Neuronal stem cell (in vitro differentiated cells): Measurements from ENCODE around the gene ZNF853.

Experiments used
- DNase-seq: peaks from one replicate; pipeline ENCODE4 v3.0.0-alpha.2; 2013; ENCODE audit warnings: low spot score
- H2AFZ ChIP-seq: one replicate; pipeline ENCODE4 v1.6.1; 2013; ENCODE audit warnings: mild to moderate bottlenecking, low read length, inconsistent platforms
- H2AK5ac ChIP-seq: 2 replicates; pipeline ENCODE4 v1.6.1; 2013; ENCODE audit warnings: low read depth, mild to moderate bottlenecking, inconsistent platforms, low read length, moderate library complexity, mixed read lengths
- H2BK120ac ChIP-seq: 2 replicates; pipeline ENCODE4 v1.6.1; 2013; ENCODE audit warnings: low read depth, mild to moderate bottlenecking, inconsistent platforms, low read length, moderate library complexity, mixed read lengths
- H2BK12ac ChIP-seq: one replicate; pipeline ENCODE4 v1.6.1; 2013; ENCODE audit warnings: low read length, inconsistent platforms
- H2BK15ac ChIP-seq: 2 replicates; pipeline ENCODE4 v1.6.1; 2013; ENCODE audit warnings: mild to moderate bottlenecking, low read length, inconsistent platforms, mixed read lengths
- H2BK5ac ChIP-seq: one replicate; pipeline ENCODE4 v1.6.1; 2013; ENCODE audit warnings: inconsistent platforms, mild to moderate bottlenecking, low read length, moderate library complexity
- H3K14ac ChIP-seq: one replicate; pipeline ENCODE4 v1.6.1; 2013; ENCODE audit warnings: low read length, inconsistent platforms
- H3K18ac ChIP-seq: 2 replicates; pipeline ENCODE4 v1.6.1; 2013; ENCODE audit warnings: low read length, inconsistent platforms
- H3K23ac ChIP-seq: 2 replicates; pipeline ENCODE4 v1.6.1; 2013; ENCODE audit warnings: low read depth, mild to moderate bottlenecking, mixed read lengths, low read length, inconsistent platforms; ENCODE audit not compliant: poor library complexity
- H3K27ac ChIP-seq: replicated peaks from 3 replicates; pipeline ENCODE4 v1.5.1; 2013; ENCODE audit warnings: low read length, inconsistent platforms
- H3K27me3 ChIP-seq, 3 experiments: 2 replicates each; pipeline ENCODE4 v1.6.1; 2013; ENCODE audit warnings: low read length in 3 of 3, mild to moderate bottlenecking in 2 of 3, inconsistent platforms in 1 of 3, low read depth in 1 of 3, mixed read lengths in 1 of 3, moderate library complexity in 1 of 3; ENCODE audit not compliant: control insufficient read depth in 3 of 3, insufficient read depth in 3 of 3
- H3K36me3 ChIP-seq, 2 donors: replicated peaks in 1 of 2; 2 replicates each; pipeline ENCODE4 v1.6.1; 2013; ENCODE audit warnings: low read length in 2 of 2; ENCODE audit not compliant: control insufficient read depth in 2 of 2, insufficient read depth in 2 of 2
- H3K4ac ChIP-seq: 2 replicates; pipeline ENCODE4 v1.6.1; 2013; ENCODE audit warnings: inconsistent platforms, mild to moderate bottlenecking, low read length, moderate library complexity
- H3K4me1 ChIP-seq, 2 donors: 1 replicate in 1 of 2; 2 replicates in 1 of 2; pipeline ENCODE4 v1.6.1; 2013; ENCODE audit warnings: low read length in 2 of 2, low read depth in 1 of 2; ENCODE audit not compliant: control insufficient read depth in 2 of 2, insufficient read depth in 1 of 2
- H3K4me2 ChIP-seq: one replicate; pipeline ENCODE4 v1.6.1; 2013; ENCODE audit warnings: mild to moderate bottlenecking, low read length, inconsistent platforms; ENCODE audit not compliant: insufficient read depth, poor library complexity, severe bottlenecking
- H3K4me3 ChIP-seq, 2 donors: 2 replicates each; pipeline ENCODE4 v1.5.1; 2013; ENCODE audit warnings: low read length in 2 of 2, mild to moderate bottlenecking in 2 of 2, inconsistent platforms in 1 of 2, moderate library complexity in 1 of 2
- H3K79me1 ChIP-seq: one replicate; pipeline ENCODE4 v1.6.1; 2013; ENCODE audit warnings: low read depth, mild to moderate bottlenecking, inconsistent platforms, low read length, moderate library complexity
- H3K9ac ChIP-seq: one replicate; pipeline ENCODE4 v1.6.1; 2013; ENCODE audit warnings: mild to moderate bottlenecking, low read depth, low read length, inconsistent platforms; ENCODE audit not compliant: poor library complexity
- H3K9me3 ChIP-seq, 2 donors: replicated peaks in 1 of 2; 2 replicates each; pipeline versions ENCODE3 to v1.6.1; 2013; ENCODE audit warnings: low read length in 2 of 2, mild to moderate bottlenecking in 2 of 2, inconsistent platforms in 1 of 2, low read depth in 1 of 2, mixed read lengths in 1 of 2, moderate library complexity in 1 of 2; ENCODE audit not compliant: control insufficient read depth in 2 of 2, insufficient read depth in 1 of 2
- H4K8ac ChIP-seq: one replicate; pipeline ENCODE4 v1.6.1; 2013; ENCODE audit warnings: low read depth, mild to moderate bottlenecking, inconsistent platforms, low read length, moderate library complexity
- H4K91ac ChIP-seq: one replicate; pipeline ENCODE4 v1.6.1; 2013; ENCODE audit warnings: low read length, low read depth, mild to moderate bottlenecking, inconsistent platforms; ENCODE audit not compliant: poor library complexity
- WGBS, 2 donors: extraction: QIAGEN DNeasy Blood & Tissue Kit; methylation state at CpG; one replicate each; pipeline ENCODE4 v1.1.7; 2013; ENCODE audit warnings: missing lambda C conversion rate in 2 of 2, mixed read lengths in 1 of 2; ENCODE audit not compliant: insufficient read length in 2 of 2, insufficient replicate concordance in 1 of 2; ENCODE audit errors: extremely low coverage in 2 of 2; 5-methylcytosine and 5-hydroxymethylcytosine counted together

Gene ZNF853

DNA sequence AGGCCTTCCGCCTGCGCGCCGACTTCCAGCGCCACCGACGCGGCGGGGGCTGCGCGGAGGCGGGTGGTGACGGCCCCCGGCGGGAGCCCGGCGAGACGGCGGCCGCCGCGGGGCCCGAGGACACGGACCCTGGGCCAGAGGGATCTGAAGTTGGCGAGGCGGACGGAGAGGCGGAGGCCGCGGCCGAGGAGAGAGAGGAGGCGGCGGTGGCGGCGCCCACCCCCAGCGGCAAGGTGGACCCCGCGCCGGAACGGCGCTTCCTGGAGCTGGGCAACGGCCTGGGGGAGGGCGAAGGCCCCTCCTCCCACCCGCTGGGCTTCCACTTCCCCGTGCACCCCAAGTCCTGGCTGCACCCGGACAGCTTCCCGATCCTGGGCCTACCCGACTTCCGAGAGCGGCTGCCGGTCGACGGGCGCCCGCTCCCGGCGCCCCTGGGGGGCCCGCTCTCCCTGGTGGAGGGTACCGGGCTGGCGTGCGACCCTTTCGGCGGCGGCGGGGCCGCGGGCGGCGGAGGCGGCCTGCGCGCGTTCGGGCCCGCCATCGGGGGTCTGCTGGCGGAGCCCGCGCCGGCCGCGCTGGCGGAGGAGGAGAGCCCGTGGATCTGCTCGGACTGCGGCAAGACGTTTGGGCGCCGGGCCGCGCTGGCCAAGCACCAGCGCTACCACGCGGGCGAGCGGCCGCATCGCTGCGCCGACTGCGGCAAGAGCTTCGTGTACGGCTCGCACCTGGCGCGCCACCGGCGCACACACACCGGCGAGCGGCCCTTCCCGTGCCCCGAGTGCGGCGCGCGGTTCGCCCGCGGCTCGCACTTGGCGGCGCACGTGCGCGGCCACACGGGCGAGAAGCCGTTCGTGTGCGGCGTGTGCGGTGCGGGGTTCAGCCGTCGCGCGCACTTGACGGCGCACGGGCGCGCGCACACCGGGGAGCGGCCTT lies 37.9 kb downstream of the ZNF853 start:
- no peak overlapping the region for H2BK120ac ChIP-seq
- no peaks in the 10 kb centered on the region for H3K27me3 ChIP-seq
- H3K4me3 ChIP-seq: no peak overlapping the region
- H3K4me2 ChIP-seq: no peak overlapping the region
- no peak overlapping the region for H3K4ac ChIP-seq
- peaks cover 26 to 36% of the 10 kb centered on the region in 2 donors for H3K9me3 ChIP-seq
- no peak overlapping the region for H4K8ac ChIP-seq
- H2BK5ac ChIP-seq: peak overlapping the region; percentile 13
- no peak overlapping the region for H2AK5ac ChIP-seq
- no peak overlapping the region for H3K23ac ChIP-seq
- WGBS, 2 donors: no CpG with 5 or more reads among the region's 146 CpGs
- H4K91ac ChIP-seq: no peak overlapping the region
- no peak overlapping the region for H3K14ac ChIP-seq
- no peak overlapping the region for H3K18ac ChIP-seq
- H2BK15ac ChIP-seq: no peak overlapping the region
- H3K9ac ChIP-seq: no peak overlapping the region
- H3K36me3 ChIP-seq: peaks cover 41 to 61% of the 10 kb centered on the region in 2 donors
- no peak for DNase-seq
- no peak overlapping the region for H2BK12ac ChIP-seq
- H3K79me1 ChIP-seq: peaks cover 11% of the 10 kb centered on the region
- H3K27ac ChIP-seq: no peak overlapping the region
- no peaks in the 10 kb centered on the region for H3K4me1 ChIP-seq
- H2AFZ ChIP-seq: no peak overlapping the region

DNA sequence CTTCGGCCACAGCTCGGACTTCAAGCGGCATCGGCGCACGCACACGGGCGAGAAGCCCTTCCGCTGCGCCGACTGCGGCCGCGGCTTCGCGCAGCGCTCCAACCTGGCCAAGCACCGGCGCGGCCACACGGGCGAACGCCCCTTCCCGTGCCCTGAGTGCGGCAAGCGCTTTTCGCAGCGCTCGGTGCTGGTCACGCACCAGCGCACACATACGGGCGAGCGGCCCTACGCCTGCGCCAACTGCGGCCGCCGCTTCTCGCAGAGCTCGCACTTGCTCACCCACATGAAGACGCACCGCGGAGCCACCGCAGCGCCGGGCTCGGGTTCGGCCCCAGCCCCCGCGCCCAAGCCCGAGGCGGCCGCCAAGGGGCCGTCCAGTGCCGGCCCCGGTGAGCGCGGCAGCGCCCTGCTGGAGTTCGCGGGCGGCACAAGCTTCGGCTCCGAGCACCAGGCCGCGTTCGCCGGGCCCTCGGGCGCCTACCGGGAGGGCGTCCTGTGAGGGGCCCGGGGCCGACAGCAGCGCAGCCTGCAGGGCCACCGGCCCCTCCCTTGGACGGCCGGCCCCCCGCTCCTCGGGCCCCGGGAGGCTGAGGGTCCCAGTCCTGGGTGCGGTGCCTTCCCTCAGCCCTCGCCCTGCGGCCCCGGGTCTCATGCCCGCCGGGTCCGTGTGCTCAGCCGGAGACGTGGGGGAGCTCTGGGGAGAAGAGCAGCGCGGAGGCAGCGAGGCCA lies 38.9 kb downstream of the ZNF853 start:
- peak overlapping the region; percentile 58 for H2BK12ac ChIP-seq
- no peaks in the 10 kb centered on the region for H3K27me3 ChIP-seq
- H2BK5ac ChIP-seq: peak overlapping the region; percentile 13
- H2AK5ac ChIP-seq: no peak overlapping the region
- H3K4me1 ChIP-seq: peaks cover 2 to 7% of the 10 kb centered on the region in 2 donors
- H3K27ac ChIP-seq: no peak overlapping the region
- H3K36me3 ChIP-seq: peaks cover 38 to 51% of the 10 kb centered on the region in 2 donors
- WGBS, 2 donors: no CpG with 5 or more reads among the region's 94 CpGs
- DNase-seq: no peak
- peaks cover 26 to 36% of the 10 kb centered on the region in 2 donors for H3K9me3 ChIP-seq
- H3K4ac ChIP-seq: no peak overlapping the region
- no peak overlapping the region for H2BK120ac ChIP-seq
- H3K18ac ChIP-seq: no peak overlapping the region
- H3K9ac ChIP-seq: no peak overlapping the region
- no peak overlapping the region for H4K91ac ChIP-seq
- H2BK15ac ChIP-seq: no peak overlapping the region
- no peak overlapping the region for H4K8ac ChIP-seq
- no peak overlapping the region for H2AFZ ChIP-seq
- H3K23ac ChIP-seq: no peak overlapping the region
- H3K14ac ChIP-seq: no peak overlapping the region
- H3K4me2 ChIP-seq: no peak overlapping the region
- H3K4me3 ChIP-seq: no peak overlapping the region
- H3K79me1 ChIP-seq: peaks cover 8% of the 10 kb centered on the region

DNA sequence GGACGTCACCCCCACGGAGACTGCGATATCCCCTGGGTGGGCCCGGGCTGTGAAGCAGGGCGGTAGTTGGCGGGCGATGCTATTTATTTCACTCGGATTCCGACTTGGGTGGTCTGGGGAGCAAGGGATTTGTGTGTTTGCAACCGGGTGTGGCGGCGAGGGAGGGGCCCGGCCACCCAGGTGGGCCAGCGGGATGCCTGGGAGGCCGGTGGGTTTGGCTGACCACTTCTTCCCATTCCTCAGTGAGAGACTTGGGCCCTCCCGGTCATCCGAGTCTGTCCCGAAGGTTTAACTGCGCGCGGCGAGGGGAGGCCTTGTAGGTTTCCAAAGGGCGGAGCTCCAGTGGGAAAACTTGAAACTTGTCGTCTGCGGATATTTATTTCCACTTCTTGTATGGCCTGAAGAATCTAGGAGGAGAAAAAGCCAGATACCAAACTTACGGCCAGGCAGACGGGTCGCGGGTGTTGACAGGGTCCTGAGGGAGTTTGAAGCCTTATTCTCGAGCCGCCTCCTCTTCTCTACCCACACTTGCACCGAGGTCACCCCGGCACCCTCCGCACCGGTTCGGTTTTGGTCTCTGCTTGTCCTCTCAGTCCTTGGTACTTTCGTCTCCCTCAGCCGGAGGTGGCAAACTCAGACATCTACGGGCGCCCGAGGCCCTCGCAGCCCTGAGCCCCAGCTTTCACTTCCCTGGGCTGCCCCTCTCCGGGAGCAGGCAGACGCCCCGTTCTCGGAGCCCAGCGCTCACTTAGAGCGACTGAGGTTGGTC lies 39.6 kb downstream of the ZNF853 start:
- H3K9me3 ChIP-seq: peaks cover 26 to 32% of the 10 kb centered on the region in 2 donors
- no peak for DNase-seq
- H3K9ac ChIP-seq: no peak overlapping the region
- H3K4me1 ChIP-seq: peaks cover 6 to 10% of the 10 kb centered on the region in 2 donors
- no peak overlapping the region for H4K91ac ChIP-seq
- no peak overlapping the region for H2BK120ac ChIP-seq
- no peak overlapping the region for H3K4ac ChIP-seq
- no peak overlapping the region for H2AFZ ChIP-seq
- peaks cover 38 to 44% of the 10 kb centered on the region in 2 donors for H3K36me3 ChIP-seq
- no peak overlapping the region for H2AK5ac ChIP-seq
- no peak overlapping the region for H2BK15ac ChIP-seq
- H3K14ac ChIP-seq: no peak overlapping the region
- no CpG with 5 or more reads among the region's 48 CpGs for WGBS, 2 donors
- H3K4me3 ChIP-seq: no peak overlapping the region
- no peak overlapping the region for H3K27ac ChIP-seq
- H3K4me2 ChIP-seq: no peak overlapping the region
- peaks cover 6% of the 10 kb centered on the region for H3K79me1 ChIP-seq
- H4K8ac ChIP-seq: no peak overlapping the region
- no peak overlapping the region for H2BK5ac ChIP-seq
- no peak overlapping the region for H3K18ac ChIP-seq
- no peak overlapping the region for H2BK12ac ChIP-seq
- H3K27me3 ChIP-seq: no peaks in the 10 kb centered on the region
- no peak overlapping the region for H3K23ac ChIP-seq
